GM18861 (cell line): Measurements from ENCODE around the gene MPP4.

Experiments used
- ATAC-seq: cut with Tn5 transposase; IDR thresholded peaks from one replicate; pipeline ENCODE4 v1.9.1; 2021; ENCODE audit not compliant: unreplicated experiment

The MPP4 gene

DNA sequence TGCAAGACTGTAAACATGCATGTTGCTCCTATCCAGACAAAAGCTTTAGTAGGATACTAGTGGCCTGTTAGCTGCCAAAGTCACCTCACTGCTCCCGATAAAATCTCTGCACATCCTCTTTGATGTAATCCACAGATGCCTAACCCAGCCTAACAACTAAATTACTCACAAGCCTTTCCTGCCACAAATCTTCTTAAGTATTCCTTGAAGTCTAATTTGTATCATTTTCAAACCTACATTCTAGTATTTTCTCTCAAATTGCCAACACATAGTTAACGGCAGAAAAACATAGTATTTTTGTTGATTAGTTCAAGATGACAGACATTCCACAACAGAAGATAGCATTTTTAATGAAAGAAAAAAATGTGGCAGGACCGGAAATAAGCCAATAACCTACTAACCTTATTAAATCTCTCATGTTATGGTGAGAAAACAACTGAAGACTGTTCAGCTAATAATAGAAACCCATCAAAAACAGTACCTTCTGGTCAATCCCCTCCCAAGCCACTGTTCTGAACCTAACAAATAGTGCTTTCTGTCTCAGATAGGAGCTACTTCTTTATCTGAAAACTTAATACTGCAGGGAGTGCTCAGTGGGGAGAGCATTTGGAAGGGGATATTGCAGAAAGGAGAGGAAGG, at the start of gene MPP4:
Gene MPP4, minus strand, starts transcription at position 57 of the 639 bp plus-strand sequence. CDS start 4,690 bp downstream, outside the sequence.
- ATAC-seq = no peak

- ATAC-seq = no peak
Measured at GRCh38 chr2:201746551-201746950, 48.1 kb upstream of the MPP4 start.

- ATAC-seq = no peak
Measured at GRCh38 chr2:201735486-201735885, 37.0 kb upstream of the MPP4 start.

DNA sequence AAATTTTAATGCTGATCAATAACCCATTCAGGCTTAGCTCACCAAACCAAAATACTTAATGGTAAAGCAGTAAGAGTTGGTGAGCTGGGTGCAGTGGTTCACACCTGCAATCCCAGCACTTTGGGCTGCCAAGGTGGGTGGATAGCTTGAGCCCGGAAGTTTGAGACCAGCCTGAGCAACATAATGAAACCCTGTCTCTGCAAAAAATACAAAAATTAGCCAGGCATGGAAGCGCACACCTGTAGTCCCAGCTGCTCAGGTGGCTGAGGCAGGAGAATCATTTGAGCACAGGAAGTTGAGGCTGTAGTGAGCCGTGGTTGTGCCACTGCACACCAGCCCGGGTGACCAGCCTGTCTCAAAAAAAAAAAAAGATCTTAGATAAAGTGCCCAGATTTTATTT, 35.7 kb upstream of the MPP4 start:
- ATAC-seq = no peak

DNA sequence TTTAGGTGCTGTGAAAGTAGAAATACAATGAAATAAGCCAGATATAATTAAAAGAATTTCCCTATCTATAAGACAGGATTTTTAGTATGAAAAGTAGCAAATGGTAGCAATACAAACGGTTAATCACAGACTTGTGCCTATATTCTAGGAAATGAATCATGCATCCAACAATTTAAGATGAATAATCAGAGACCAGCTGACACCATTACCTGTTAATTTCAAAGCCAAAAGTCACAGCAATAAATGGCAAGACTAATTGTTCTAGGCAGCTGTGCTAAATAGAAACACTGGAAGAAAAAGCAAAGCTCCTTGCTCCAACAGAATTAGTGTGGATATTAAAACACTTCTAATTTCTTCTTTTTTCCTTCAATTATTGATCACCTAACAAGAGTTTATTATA, 35.1 kb upstream of the MPP4 start:
- no peak for ATAC-seq

- ATAC-seq = no peak
Measured at GRCh38 chr2:201730651-201731285, 32.3 kb upstream of the MPP4 start.

- ATAC-seq = no peak
Measured at GRCh38 chr2:201715459-201715858, 17.0 kb upstream of the MPP4 start.

GRCh38 chr2:201712726-201713125, 14.3 kb upstream of the MPP4 start:
- ATAC-seq = no peak

GRCh38 chr2:201709747-201710146, 11.3 kb upstream of the MPP4 start:
- no peak for ATAC-seq

DNA sequence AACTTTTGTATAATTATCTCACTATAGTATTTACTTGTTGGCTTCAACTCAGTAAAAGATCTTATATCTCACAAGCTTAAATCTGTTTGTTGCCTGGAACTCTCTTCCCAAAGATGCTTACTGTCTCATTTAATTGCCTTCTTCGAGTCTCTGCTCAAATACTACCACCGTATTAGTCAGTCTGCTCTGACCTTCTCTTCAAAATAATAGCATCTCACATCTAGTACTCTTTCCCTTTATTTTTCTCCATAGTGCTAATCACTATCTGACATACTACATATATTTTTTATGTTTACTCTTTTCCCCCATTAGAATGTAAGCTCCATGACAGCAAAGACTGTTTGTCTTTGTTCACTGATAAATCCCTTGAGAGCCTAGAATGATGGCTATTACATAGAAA, 10.6 kb upstream of the MPP4 start:
- no peak for ATAC-seq

DNA sequence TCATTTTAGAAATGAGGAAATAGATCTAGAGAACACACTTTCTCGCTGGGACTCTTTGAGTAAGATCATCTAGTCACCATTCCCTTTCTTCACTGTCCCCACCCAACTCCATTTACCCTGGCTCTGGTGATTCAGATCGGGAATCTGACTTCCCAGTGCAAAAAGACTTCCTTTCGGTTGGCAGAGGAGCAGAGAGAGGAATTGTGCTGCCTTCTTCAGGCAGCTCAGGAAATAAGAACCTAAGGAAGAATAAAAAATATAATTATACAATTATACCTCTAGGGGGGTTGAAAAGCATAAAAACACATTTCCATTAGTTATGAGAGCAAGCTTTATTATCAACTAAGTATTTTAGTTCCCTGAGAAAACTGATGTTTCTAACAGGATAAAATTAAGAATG, 9.3 kb upstream of the MPP4 start:
- no peak for ATAC-seq

DNA sequence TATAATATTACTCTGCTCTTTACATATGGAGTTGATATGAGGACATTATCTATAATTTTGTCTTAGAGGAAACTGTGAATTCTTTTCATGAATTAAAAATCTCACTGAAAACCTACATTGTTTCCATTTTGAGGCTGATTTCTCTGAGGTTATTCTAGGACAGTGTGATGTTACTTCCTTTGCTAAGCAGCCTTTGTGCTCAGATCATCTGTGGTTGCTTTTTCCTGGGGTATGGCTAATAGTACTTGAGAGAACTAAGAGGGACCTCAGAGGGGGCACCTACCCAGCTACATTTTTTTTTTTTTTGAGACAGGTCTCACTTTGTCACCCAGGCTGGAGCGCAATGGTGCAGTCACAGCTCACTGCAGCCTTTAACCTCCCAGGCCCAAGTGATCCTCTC, 8.7 kb upstream of the MPP4 start:
- ATAC-seq = no peak

- ATAC-seq = no peak
Measured at GRCh38 chr2:201704536-201704935, 6.1 kb upstream of the MPP4 start.

GRCh38 chr2:201701646-201702045, 3.2 kb upstream of the MPP4 start:
- ATAC-seq = no peak

GRCh38 chr2:201699416-201699815, 972 bp upstream of the MPP4 start:
- no peak for ATAC-seq

DNA sequence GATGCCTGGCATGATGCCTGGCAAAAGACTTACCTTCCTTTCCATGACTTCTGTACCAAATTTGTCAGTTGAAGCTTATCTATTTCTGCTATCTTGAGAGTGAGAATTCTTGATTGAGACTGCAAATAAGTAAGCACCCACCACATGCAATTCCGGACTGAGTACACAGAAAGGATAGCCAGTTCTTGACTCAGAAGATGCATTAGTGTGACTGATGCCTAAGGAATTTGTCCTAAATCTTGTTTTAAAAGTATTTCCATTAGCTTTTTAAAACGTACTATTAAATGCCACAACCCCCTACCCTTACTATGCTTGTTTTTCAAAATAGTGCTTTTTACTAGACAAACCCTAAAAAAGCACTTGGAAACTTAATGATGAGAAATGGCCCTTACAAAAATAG, 545 bp downstream of the MPP4 start:
- no peak for ATAC-seq

DNA sequence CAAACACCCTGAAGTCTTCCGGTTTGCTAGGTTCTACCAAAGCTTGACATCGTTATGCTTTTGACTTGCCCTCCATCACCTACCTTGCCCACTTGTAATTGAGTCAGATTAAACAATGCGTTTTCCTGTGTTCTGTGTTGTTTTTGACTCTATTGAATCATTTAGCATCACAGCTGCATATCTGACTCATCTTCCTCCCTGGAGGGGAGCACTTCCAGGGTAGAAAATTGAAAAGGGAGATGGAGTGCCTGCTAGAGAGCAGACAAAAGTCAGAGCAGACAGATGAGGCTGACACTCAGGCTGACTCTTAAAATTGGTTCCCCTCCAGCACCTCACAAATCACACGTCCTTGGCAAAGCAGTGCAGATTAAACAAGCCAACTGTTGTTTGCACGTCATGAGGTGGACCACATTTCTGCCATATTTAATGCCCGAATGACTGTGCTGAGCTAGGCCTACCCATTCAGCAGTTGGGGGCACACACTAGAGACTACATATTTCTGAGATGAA, 2.2 kb downstream of the MPP4 start:
- ATAC-seq = no peak

DNA sequence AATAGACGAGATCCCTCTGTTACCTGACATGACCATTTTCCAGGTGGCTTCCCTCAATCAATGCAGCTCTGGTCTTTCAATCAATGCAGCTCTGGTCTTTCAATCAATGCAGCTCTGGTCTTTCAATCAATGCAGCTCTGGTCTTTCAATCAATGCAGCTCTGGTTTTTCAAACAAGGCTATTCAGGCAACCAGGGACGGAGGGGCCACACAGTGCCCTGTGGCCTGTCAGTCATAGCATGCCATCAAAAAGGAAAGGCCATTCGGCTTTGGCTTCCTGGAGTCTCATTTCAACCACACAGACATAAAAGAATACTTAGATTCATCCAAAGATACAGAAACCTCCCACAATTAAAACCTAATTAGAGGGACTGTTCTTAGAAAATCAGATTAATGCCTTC, 13.3 kb downstream of the MPP4 start:
- ATAC-seq = no peak

DNA sequence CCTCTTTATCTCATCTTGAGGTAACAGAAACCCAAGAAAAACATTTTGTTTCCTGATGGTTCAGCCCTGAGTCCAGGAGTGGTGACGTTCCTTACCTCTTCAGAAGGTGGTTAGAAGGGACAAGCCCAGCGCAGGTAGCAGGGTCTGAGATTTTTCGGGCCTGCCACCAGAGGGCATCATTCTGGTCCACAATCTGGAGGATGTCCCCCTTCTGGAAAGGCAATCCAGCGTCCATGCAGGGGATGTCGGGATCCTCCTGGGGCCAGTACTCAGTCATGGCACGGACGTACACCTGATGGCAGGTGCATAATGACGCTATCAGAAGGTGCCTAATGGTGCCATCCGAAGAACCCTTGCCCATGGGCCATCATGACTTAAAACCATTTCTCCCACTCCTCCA, 17.7 kb downstream of the MPP4 start:
- ATAC-seq = no peak

GRCh38 chr2:201678401-201678800, 20.0 kb downstream of the MPP4 start:
- ATAC-seq = no peak

DNA sequence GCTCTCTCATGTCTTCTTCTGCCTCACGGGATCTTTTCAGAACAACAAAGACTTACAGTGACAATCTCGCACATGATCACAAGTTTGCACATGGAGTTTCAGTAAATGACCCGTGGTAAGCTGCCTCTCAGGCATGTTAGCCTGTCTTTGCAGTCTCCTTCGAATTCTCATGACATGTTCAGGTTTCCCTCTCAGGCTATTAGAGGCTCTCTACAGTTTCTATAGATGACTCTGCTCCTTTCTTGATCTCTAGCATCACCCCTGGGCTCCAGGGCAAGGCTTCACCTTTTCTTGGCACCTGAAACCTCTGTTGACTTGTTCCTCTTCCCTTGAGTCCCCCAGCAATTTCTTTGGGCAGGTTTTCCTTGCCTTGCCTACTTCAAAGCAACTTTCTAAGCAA, 23.0 kb downstream of the MPP4 start:
- ATAC-seq = no peak

GRCh38 chr2:201674794-201675193, 23.6 kb downstream of the MPP4 start:
- no peak for ATAC-seq

DNA sequence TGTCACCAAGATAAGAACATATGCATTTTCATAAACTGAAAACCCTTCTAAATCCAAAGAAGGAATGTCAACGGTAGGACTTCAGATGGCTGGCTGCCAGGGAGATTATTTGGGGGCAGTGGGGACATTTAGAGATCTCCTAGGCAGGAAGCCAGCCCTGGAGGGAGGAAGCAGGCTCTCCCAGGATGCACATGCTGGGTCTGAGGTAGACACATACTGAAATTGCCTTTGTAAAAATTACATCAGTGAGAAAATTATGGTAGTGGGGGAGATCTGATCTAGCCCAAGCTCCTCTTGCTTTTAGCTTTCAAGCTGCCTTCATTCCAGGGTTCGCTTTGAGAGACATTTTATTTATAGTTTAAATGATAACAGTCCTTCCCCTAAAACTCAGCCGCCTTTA, 24.1 kb downstream of the MPP4 start:
- no peak for ATAC-seq
